HCT116 (cell line): ENCODE results near the gene ARSJ. TPM values are rescaled to one million over a fixed set of nuclear protein-coding genes. Genes with fewer than 3 reads are reported as not detected.

Experiments used
- ATAC-seq: fragments of 200-7000 bp; cut with Tn5 transposase; 2 replicates; pipeline ENCODE4 v1.9.1; 2020; ENCODE audit warnings: mild to moderate bottlenecking, moderate library complexity
- BruUV-seq: library from RNA; stranded (reverse); fragments of 400-500 nt; replicated peaks from 2 replicates; lab custom pipeline; 2021; lab: Mats Ljungman, UMichigan
- CTCF ChIA-PET: fragments of 300-600 bp; sonication (Branson Sonifier 250); formaldehyde crosslinking; loops from one replicate; lab custom pipeline; 2021; ENCODE audit warnings: antibody characterized with exemption; lab: Charles Lee
- POLR2A ChIA-PET: fragments of 300-600, 350-600 bp; sonication (Branson Sonifier 250); formaldehyde crosslinking; loops from one replicate; lab custom pipeline; 2021; ENCODE audit warnings: antibody characterized with exemption; lab: Charles Lee
- RAD21 ChIA-PET, 2 experiments: fragments of 300-600 bp; sonication (Branson Sonifier 250); formaldehyde crosslinking; loops; one replicate each; lab custom pipeline; 2023; ENCODE audit warnings: low total read pairs in 2 of 2; ENCODE audit not compliant: uncharacterized antibody in 2 of 2, unreplicated experiment in 2 of 2, low non-redundant PET in 1 of 2; lab: Charles Lee
- DNase-seq: peaks from one replicate; pipeline ENCODE4 v3.0.0-alpha.2; 2010; ENCODE audit warnings: low read depth, low spot score
- H2AFZ ChIP-seq: fragments of 200-600 bp; shearing (Covaris generic), sonication (generic); 2 replicates; pipeline ENCODE4 v1.6.1; 2017; ENCODE audit warnings: low read depth, mixed run types, mixed read lengths, antibody characterized with exemption, low read length; ENCODE audit not compliant: poor library complexity, severe bottlenecking
- H3K27ac ChIP-seq: 2 replicates; pipeline ENCODE4 v1.5.1; 2012; ENCODE audit warnings: low read depth, low read length
- H3K27me3 ChIP-seq: fragments of 200-600 bp; sonication (generic); 2 replicates; pipeline ENCODE4 v1.6.1; 2016; ENCODE audit warnings: mixed run types, low read length, mixed read lengths; ENCODE audit not compliant: insufficient read depth
- H3K36me3 ChIP-seq, 2 experiments: fragments of 200-500 bp in 1 of 2; fragments of 200-600 bp in 1 of 2; sonication (Bioruptor generic) in 1 of 2; sonication (generic) in 1 of 2; 2 replicates each; pipeline versions ENCODE4 v1.5.1 to v1.6.1; 2014 to 2016; ENCODE audit warnings: low read length in 2 of 2, inconsistent platforms in 1 of 2, mixed read lengths in 1 of 2, mixed run types in 1 of 2; ENCODE audit not compliant: insufficient read depth in 2 of 2, control insufficient read depth in 1 of 2
- H3K4me1 ChIP-seq, 2 experiments: fragments of 200-600 bp in 1 of 2; sonication (generic) in 1 of 2; 2 replicates each; pipeline versions ENCODE4 v1.5.1 to v1.6.1; 2012 to 2017; ENCODE audit warnings: low read length in 2 of 2, inconsistent platforms in 1 of 2, mild to moderate bottlenecking in 1 of 2, mixed read lengths in 1 of 2, mixed run types in 1 of 2, moderate library complexity in 1 of 2; ENCODE audit not compliant: insufficient read depth in 2 of 2, control insufficient read depth in 1 of 2
- H3K4me2 ChIP-seq: fragments of 200-600 bp; sonication (generic); 2 replicates; pipeline ENCODE4 v1.6.1; 2017; ENCODE audit warnings: mixed run types, low read length, mixed read lengths
- H3K4me3 ChIP-seq, 2 experiments: fragments of 200-600 bp in 1 of 2; sonication (generic) in 1 of 2; replicated peaks in 1 of 2; 2 replicates each; pipeline ENCODE4 v1.5.1; 2011 to 2016; ENCODE audit warnings: low read length in 2 of 2, control low read depth in 1 of 2, low read depth in 1 of 2, mild to moderate bottlenecking in 1 of 2, mixed read lengths in 1 of 2, mixed run types in 1 of 2
- H3K79me2 ChIP-seq: fragments of 200-600 bp; sonication (generic); 2 replicates; pipeline ENCODE4 v1.6.1; 2017; ENCODE audit warnings: mild to moderate bottlenecking, mixed run types, low read length, moderate library complexity, mixed read lengths; ENCODE audit not compliant: insufficient read depth
- H3K9ac ChIP-seq: fragments of 200-600 bp; sonication (generic); 2 replicates; pipeline ENCODE4 v1.6.1; 2016; ENCODE audit warnings: low read length, mixed read lengths
- H3K9me2 ChIP-seq: fragments of 200-600 bp; sonication (generic), shearing (Covaris generic); 2 replicates; pipeline ENCODE4 v1.6.1; 2017; ENCODE audit warnings: mixed run types, mild to moderate bottlenecking, moderate library complexity; ENCODE audit not compliant: insufficient read depth
- H3K9me3 ChIP-seq, 2 experiments: fragments of 200-500 bp in 1 of 2; fragments of 200-600 bp in 1 of 2; sonication (Bioruptor generic) in 1 of 2; sonication (generic) in 1 of 2; 2 replicates each; pipeline ENCODE4 v1.6.1; 2014 to 2017; ENCODE audit warnings: low read length in 2 of 2, mixed read lengths in 2 of 2, inconsistent platforms in 1 of 2, low read depth in 1 of 2, mild to moderate bottlenecking in 1 of 2, mixed run types in 1 of 2, moderate library complexity in 1 of 2; ENCODE audit not compliant: control insufficient read depth in 1 of 2, insufficient read depth in 1 of 2
- H4K20me1 ChIP-seq: fragments of 200-600 bp; sonication (generic), shearing (Covaris generic); 2 replicates; pipeline ENCODE4 v1.6.1; 2017; ENCODE audit warnings: mixed run types, mild to moderate bottlenecking, moderate library complexity; ENCODE audit not compliant: insufficient read depth
- ATF3 ChIP-seq: IDR thresholded peaks from 2 replicates; pipeline ENCODE4 v1.6.1; 2012
- EGR1 ChIP-seq: IDR thresholded peaks from 2 replicates; pipeline ENCODE4 v1.6.1; 2012; ENCODE audit warnings: low read depth
- ELF1 ChIP-seq: IDR thresholded peaks from 2 replicates; pipeline ENCODE4 v1.6.1; 2012; ENCODE audit warnings: low read depth, borderline replicate concordance
- EZH2 ChIP-seq: fragments of 200-600 bp; sonication (generic); IDR thresholded peaks from 2 replicates; pipeline ENCODE4 v1.6.1; 2017; ENCODE audit warnings: antibody characterized with exemption, mixed run types
- RAD21 ChIP-seq: IDR thresholded peaks from 2 replicates; pipeline ENCODE4 v1.6.1; 2012; ENCODE audit warnings: low read depth, mild to moderate bottlenecking
- SIN3A ChIP-seq: IDR thresholded peaks from 2 replicates; pipeline ENCODE4 v1.6.1; 2012; ENCODE audit warnings: low read depth
- SP1 ChIP-seq: IDR thresholded peaks from 2 replicates; pipeline ENCODE4 v1.6.1; 2012; ENCODE audit warnings: low read depth
- SRF ChIP-seq: IDR thresholded peaks from 2 replicates; pipeline ENCODE4 v1.6.1; 2012; ENCODE audit warnings: low read depth
- TCF7L2 ChIP-seq: IDR thresholded peaks from 2 replicates; pipeline ENCODE4 v1.7.0; 2011; ENCODE audit warnings: borderline replicate concordance, inconsistent platforms; ENCODE audit not compliant: insufficient read depth, insufficient read length; ENCODE audit errors: extremely low read depth
- YY1 ChIP-seq: IDR thresholded peaks from 2 replicates; pipeline ENCODE4 v1.6.1; 2011; ENCODE audit warnings: low read length, low read depth, moderate library complexity, mild to moderate bottlenecking; ENCODE audit not compliant: insufficient replicate concordance; ENCODE audit errors: extremely low read depth
- ZBTB33 ChIP-seq: IDR thresholded peaks from 2 replicates; pipeline ENCODE4 v1.6.1; 2011; ENCODE audit warnings: mild to moderate bottlenecking, low read length, moderate library complexity; ENCODE audit not compliant: insufficient replicate concordance; ENCODE audit errors: extremely low read depth
- ZFX ChIP-seq: fragments of 450-650 bp; IDR thresholded peaks from 2 replicates; pipeline ENCODE4 v1.6.1; 2017
- ZNF274 ChIP-seq: fragments of 200-500 bp; sonication (Bioruptor generic); IDR thresholded peaks from 2 replicates; pipeline ENCODE4 v1.6.1; 2014; ENCODE audit warnings: mild to moderate bottlenecking, low read depth, low read length, inconsistent platforms
- intact Hi-C: fragments of 100-400 bp; cut with micrococcal nuclease; formaldehyde crosslinking; loops from 2 replicates; pipeline ENCODE4 v1.10.0; 2022
- total RNA-seq: library from RNA; stranded (reverse); gene quantifications from one replicate; pipeline ENCODE4 v1.2.1, GENCODE V29; 2021; ENCODE audit not compliant: unreplicated experiment

ARSJ gene
- total RNA-seq, 1 experiment from 2014 or later = 2.3 TPM

- H3K4me2 ChIP-seq = peak overlapping the region; percentile 92; the same call in 1 of the 2 replicates
- CTCF ChIA-PET = interaction anchor here (1.7 kb wide), 1 partner anchor 93 kb away, joined by 4 read pairs; no protein-coding TSS in a partner anchor
- no peak for ATAC-seq
- TF ChIP-seq EZH2 (no peak), ZBTB33 (no peak), YY1 (no peak), ZFX (no peak), SP1 (no peak), SRF (no peak), RAD21 (no peak), ELF1 (no peak), TCF7L2 (no peak), EGR1 (no peak), ATF3 (no peak), ZNF274 (no peak), SIN3A (no peak)
- TF ChIP-seq, all 23 proteins: peak for 0
- BruUV-seq = no TSS peak
- no peak overlapping the region for H3K4me3 ChIP-seq
- peaks cover 0 to 19% of the 10 kb centered on the region in 2 experiments; a peak in 2 of 4 replicates for H3K4me1 ChIP-seq
- H3K27ac ChIP-seq = no peak overlapping the region
- H3K9me2 ChIP-seq = no peaks in the 10 kb centered on the region
- intact Hi-C loops = no loop called here
- H2AFZ ChIP-seq = no peak overlapping the region
- DNase-seq = no peak
- H3K36me3 ChIP-seq = no peaks in the 10 kb centered on the region
- no peak overlapping the region for H3K9ac ChIP-seq
- no peaks in the 10 kb centered on the region for H3K9me3 ChIP-seq
- H3K79me2 ChIP-seq = no peaks in the 10 kb centered on the region
- ChIA-PET RAD21 (no interaction called here), POLR2A (no interaction called here)
- H3K27me3 ChIP-seq = no peaks in the 10 kb centered on the region
- no peaks in the 10 kb centered on the region for H4K20me1 ChIP-seq
Measured at GRCh38 chr4:113978105-113978504, 1.3 kb downstream of the ARSJ start.
